ENCODE results near the gene ZNF281.

ZNF281 gene

GRCh38 chr1:200369706-200370105, 40.1 kb downstream of the ZNF281 start (continued):
- TF ChIP-seq ZBTB11 (tag by site-specific recombination; conservative IDR thresholded peaks at IDR 0.05; ENCODE audit: low read depth): no peak
- TF ChIP-seq ZNF19 (tag by site-specific recombination; IDR thresholded peaks at IDR 0.05; ENCODE audit: low read depth): no peak
- TF ChIP-seq ZBTB6 (tag by site-specific recombination; IDR thresholded peaks at IDR 0.05): no peak
- no peak for TF ChIP-seq ZNF664 (tag by site-specific recombination; IDR thresholded peaks at IDR 0.05)
- no peak for TF ChIP-seq ZNF350 (tag by site-specific recombination; IDR thresholded peaks at IDR 0.05)
- no peak for TF ChIP-seq SP3 (tag by site-specific recombination; IDR thresholded peaks at IDR 0.05)

DNA sequence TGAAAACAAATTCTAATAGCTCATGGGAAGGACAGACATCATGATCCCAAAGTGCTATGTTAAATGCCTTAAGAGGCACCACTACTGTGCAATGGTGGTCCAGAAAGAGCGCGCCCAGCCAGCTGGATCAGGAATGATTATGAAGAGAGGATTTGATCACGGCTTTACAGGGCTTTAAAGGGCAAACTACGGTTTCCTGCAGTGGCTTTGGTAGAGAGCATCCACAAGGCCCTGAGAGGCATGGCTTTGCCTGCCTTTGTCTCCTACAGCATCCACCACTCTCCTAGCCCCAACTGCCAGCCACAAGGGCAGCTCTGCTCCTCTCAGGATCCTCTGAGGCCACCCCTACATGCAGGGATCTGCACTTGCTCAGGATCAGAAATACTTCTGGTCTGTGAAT, 40.7 kb downstream of the ZNF281 start:
- CTCF ChIA-PET: interaction anchor here (1.0 to 1.3 kb wide), 2 partner anchors 14 to 684 kb away, joined by 3 to 4 read pairs; no protein-coding TSS in a partner anchor
- no peak overlapping the region for H3K27ac ChIP-seq (ENCODE audit: extremely low read depth, low read depth, low read length)
- no peak overlapping the region for H3K4me3 ChIP-seq (ENCODE audit: low read depth, low read length)
- no peak for TF ChIP-seq SCRT2 (tag by site-specific recombination; IDR thresholded peaks at IDR 0.05)
- TF ChIP-seq ZNF175 (tag by site-specific recombination; IDR thresholded peaks at IDR 0.05): no peak
- no peak for TF ChIP-seq GLIS1 (tag by site-specific recombination; IDR thresholded peaks at IDR 0.05)
- TF ChIP-seq, protein P1, sequence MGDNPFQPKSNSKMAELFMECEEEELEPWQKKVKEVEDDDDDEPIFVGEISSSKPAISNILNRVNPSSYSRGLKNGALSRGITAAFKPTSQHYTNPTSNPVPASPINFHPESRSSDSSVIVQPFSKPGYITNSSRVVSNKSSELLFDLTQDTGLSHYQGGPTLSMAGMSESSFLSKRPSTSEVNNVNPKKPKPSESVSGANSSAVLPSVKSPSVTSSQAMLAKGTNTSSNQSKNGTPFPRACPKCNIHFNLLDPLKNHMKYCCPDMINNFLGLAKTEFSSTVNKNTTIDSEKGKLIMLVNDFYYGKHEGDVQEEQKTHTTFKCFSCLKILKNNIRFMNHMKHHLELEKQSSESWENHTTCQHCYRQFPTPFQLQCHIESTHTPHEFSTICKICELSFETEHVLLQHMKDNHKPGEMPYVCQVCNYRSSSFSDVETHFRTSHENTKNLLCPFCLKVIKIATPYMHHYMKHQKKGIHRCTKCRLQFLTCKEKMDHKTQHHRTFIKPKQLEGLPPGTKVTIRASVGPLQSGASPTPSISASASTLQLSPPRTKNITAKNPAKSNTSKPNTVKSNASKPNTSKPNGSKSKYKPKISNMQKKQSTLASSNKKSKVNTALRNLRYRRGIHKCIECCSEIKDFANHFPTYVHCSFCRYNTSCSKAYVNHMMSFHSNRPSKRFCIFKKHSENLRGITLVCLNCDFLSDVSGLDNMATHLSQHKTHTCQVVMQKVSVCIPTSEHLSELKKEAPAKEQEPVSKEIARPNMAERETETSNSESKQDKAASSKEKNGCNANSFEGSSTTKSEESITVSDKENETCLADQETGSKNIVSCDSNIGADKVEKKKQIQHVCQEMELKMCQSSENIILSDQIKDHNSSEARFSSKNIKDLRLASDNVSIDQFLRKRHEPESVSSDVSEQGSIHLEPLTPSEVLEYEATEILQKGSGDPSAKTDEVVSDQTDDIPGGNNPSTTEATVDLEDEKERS (tag by site-specific recombination; IDR thresholded peaks at IDR 0.05): no peak
- no peak for TF ChIP-seq ZNF629 (tag by site-specific recombination; IDR thresholded peaks at IDR 0.05)
- TF ChIP-seq ZNF239 (tag by site-specific recombination; IDR thresholded peaks at IDR 0.05): no peak
- TF ChIP-seq ZNF701 (tag by site-specific recombination; IDR thresholded peaks at IDR 0.05): no peak
- H3K4me1 ChIP-seq (ENCODE audit: control insufficient read depth, insufficient read depth, low read length): peaks cover 4% of the 10 kb centered on the region; the same call in 1 of the 2 replicates
- POLR2A ChIA-PET: no interaction called here
- no peaks in the 10 kb centered on the region for H3K9me3 ChIP-seq (ENCODE audit: control insufficient read depth, insufficient read depth, low read depth, low read length)
- H3K36me3 ChIP-seq (ENCODE audit: control insufficient read depth in 2 of 2, insufficient read depth in 1 of 2, low read length in 2 of 2): no peaks in the 10 kb centered on the region

DNA sequence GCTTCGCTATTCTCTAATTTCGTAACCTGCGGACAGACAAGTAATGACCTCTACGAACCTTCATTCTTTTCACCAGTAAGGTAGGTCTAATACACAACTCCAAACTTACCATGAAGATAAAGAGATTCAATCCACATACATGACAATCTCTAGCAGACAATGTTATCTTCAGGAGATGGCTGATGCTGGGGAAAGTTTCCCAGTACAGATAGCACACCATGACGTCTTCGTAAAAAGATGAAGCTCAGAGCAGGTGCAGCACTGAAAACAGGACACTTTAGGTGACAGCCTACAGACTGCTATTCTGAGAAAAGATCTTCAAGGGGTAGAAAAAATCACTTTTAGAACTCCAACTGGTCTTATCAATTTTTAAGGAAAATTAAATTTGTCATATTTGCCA, 41.3 kb downstream of the ZNF281 start:
- no peak overlapping the region for H3K4me3 ChIP-seq (ENCODE audit: low read depth, low read length)
- H3K4me1 ChIP-seq (ENCODE audit: control insufficient read depth, insufficient read depth, low read length): no peaks in the 10 kb centered on the region
- H3K36me3 ChIP-seq (ENCODE audit: control insufficient read depth in 2 of 2, insufficient read depth in 1 of 2, low read length in 2 of 2): no peaks in the 10 kb centered on the region
- no peak overlapping the region for H3K27ac ChIP-seq (ENCODE audit: extremely low read depth, low read depth, low read length)
- H3K9me3 ChIP-seq (ENCODE audit: control insufficient read depth, insufficient read depth, low read depth, low read length): no peaks in the 10 kb centered on the region
- CTCF ChIA-PET: interaction anchor here (1.0 to 1.3 kb wide), 2 partner anchors 89 to 684 kb away, joined by 3 read pairs; no protein-coding TSS in a partner anchor
- POLR2A ChIA-PET: no interaction called here
- TF ChIP-seq ZNF398 (tag by site-specific recombination; IDR thresholded peaks at IDR 0.05) (no peak), MYNN (tag by site-specific recombination; IDR thresholded peaks at IDR 0.05; ENCODE audit: borderline replicate concordance) (no peak), ZNF157 (tag by site-specific recombination; IDR thresholded peaks at IDR 0.05) (no peak), ZEB2 (tag by site-specific recombination; IDR thresholded peaks at IDR 0.05) (no peak), ZNF211 (tag by site-specific recombination; IDR thresholded peaks at IDR 0.05; ENCODE audit: low read depth) (no peak), ZBTB11 (tag by site-specific recombination; conservative IDR thresholded peaks at IDR 0.05; ENCODE audit: low read depth) (no peak), ZNF830 (tag by site-specific recombination; IDR thresholded peaks at IDR 0.05; ENCODE audit: low read depth) (no peak)
